GM12874 (cell line): ENCODE measurements around the gene PEX14.

Source experiments
- CTCF ChIP-seq: IDR thresholded peaks from 2 replicates; pipeline ENCODE4 v1.5.1; 2011; ENCODE audit warnings: low read depth, mild to moderate bottlenecking, control low read depth, low read length, moderate library complexity; ENCODE audit not compliant: insufficient read depth

PEX14 gene

GRCh38 chr1:10529765-10530164 lies 55.0 kb downstream of the PEX14 start:
- no peak for TF ChIP-seq CTCF

- peak; percentile 71 for TF ChIP-seq CTCF
Observed at GRCh38 chr1:10530281-10530740, 55.6 kb downstream of the PEX14 start.

- no peak for TF ChIP-seq CTCF
Observed at GRCh38 chr1:10530756-10531495, 56.2 kb downstream of the PEX14 start.

GRCh38 chr1:10532362-10532761 lies 57.6 kb downstream of the PEX14 start:
- TF ChIP-seq CTCF, result no peak

- TF ChIP-seq CTCF, result no peak
Observed at GRCh38 chr1:10534519-10534918, 59.8 kb downstream of the PEX14 start.

- no peak for TF ChIP-seq CTCF
Observed at GRCh38 chr1:10536133-10536770, 61.5 kb downstream of the PEX14 start.

- no peak for TF ChIP-seq CTCF
Observed at GRCh38 chr1:10537082-10537766, 62.5 kb downstream of the PEX14 start.
